ENCODE results near the gene PTPRD. TPM values are rescaled to one million over a fixed set of nuclear protein-coding genes. Genes with fewer than 3 reads are reported as not detected.

Gene PTPRD
- total RNA-seq, 2 donors from 2014 or later: 97.4 to 101 TPM

- peaks cover 3% of the 10 kb centered on the region for H3K9me3 ChIP-seq (ENCODE audit: control insufficient read depth, low read length)
- H3K27ac ChIP-seq (ENCODE audit: low read depth, low read length): no peak overlapping the region
- H3K27me3 ChIP-seq (ENCODE audit: control insufficient read depth, insufficient read depth, low read length, poor library complexity, severe bottlenecking): no peaks in the 10 kb centered on the region
- Mint-ChIP-seq H3K4me3 (no peak overlapping the region), H3K4me1 (peaks cover 2% of the 10 kb centered on the region), H3K9me3 (no peaks in the 10 kb centered on the region), H3K27ac (no peak overlapping the region), H3K36me3 (ENCODE audit: low read depth) (peaks cover 3% of the 10 kb centered on the region), H3K27me3 (ENCODE audit: insufficient read depth) (no peaks in the 10 kb centered on the region)
- WGBS, 2 experiments (ENCODE audit: insufficient coverage in 1 of 2, insufficient read length in 1 of 2): no CpG with 5 or more reads among the region's 1 CpG
- H3K9ac ChIP-seq (ENCODE audit: extremely low read depth, low read length, poor library complexity, severe bottlenecking): no peak overlapping the region
- H3K36me3 ChIP-seq (ENCODE audit: control insufficient read depth, insufficient read depth, low read length): no peaks in the 10 kb centered on the region
- H3K4me1 ChIP-seq (ENCODE audit: control insufficient read depth, insufficient read depth, low read length): no peaks in the 10 kb centered on the region
- H3K4me3 ChIP-seq (ENCODE audit: low read length): no peak overlapping the region
- TF ChIP-seq, protein P1, sequence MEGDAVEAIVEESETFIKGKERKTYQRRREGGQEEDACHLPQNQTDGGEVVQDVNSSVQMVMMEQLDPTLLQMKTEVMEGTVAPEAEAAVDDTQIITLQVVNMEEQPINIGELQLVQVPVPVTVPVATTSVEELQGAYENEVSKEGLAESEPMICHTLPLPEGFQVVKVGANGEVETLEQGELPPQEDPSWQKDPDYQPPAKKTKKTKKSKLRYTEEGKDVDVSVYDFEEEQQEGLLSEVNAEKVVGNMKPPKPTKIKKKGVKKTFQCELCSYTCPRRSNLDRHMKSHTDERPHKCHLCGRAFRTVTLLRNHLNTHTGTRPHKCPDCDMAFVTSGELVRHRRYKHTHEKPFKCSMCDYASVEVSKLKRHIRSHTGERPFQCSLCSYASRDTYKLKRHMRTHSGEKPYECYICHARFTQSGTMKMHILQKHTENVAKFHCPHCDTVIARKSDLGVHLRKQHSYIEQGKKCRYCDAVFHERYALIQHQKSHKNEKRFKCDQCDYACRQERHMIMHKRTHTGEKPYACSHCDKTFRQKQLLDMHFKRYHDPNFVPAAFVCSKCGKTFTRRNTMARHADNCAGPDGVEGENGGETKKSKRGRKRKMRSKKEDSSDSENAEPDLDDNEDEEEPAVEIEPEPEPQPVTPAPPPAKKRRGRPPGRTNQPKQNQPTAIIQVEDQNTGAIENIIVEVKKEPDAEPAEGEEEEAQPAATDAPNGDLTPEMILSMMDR (conservative IDR thresholded peaks at IDR 0.05): no peak
- no peak for DNase-seq
These were observed 1840.5 kb downstream of the PTPRD start for GRCh38 chr9:8772302-8772701.

DNA sequence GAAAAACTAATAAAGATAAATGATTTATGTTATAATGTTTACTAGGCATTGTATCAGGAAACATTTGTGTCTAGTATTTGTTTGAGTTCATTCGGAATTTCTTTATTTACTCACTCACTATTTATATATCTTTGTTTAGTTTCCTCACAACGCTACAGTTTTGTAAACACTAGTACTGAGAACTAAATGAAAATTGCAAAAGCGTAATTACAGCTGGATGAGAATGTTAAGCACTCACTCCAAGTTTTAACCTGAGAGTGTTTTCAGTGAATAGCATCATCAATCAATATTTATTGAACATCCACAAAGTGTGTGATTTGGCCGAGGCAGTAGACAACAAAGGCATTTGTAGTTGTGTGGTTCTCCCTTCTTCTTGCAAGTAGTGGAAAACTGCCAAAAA is 1843.6 kb downstream of the PTPRD start:
- H3K4me3 ChIP-seq (ENCODE audit: low read length): no peak overlapping the region
- DNase-seq: no peak
- H3K4me1 ChIP-seq (ENCODE audit: control insufficient read depth, insufficient read depth, low read length): no peaks in the 10 kb centered on the region
- TF ChIP-seq, protein P1 (conservative IDR thresholded peaks at IDR 0.05): no peak
- no peaks in the 10 kb centered on the region for H3K36me3 ChIP-seq (ENCODE audit: control insufficient read depth, insufficient read depth, low read length)
- peaks cover 4% of the 10 kb centered on the region for H3K9me3 ChIP-seq (ENCODE audit: control insufficient read depth, low read length)
- Mint-ChIP-seq H3K4me1 (no peaks in the 10 kb centered on the region), H3K4me3 (no peak overlapping the region), H3K36me3 (ENCODE audit: low read depth) (peaks cover 2% of the 10 kb centered on the region), H3K9me3 (no peaks in the 10 kb centered on the region), H3K27ac (no peak overlapping the region), H3K27me3 (ENCODE audit: insufficient read depth) (no peaks in the 10 kb centered on the region)
- WGBS, 2 experiments (ENCODE audit: insufficient coverage in 1 of 2, insufficient read length in 1 of 2): 50 to 91% methylated on average over 1 to 4 of the region's 4 CpGs
- no peak overlapping the region for H3K27ac ChIP-seq (ENCODE audit: low read depth, low read length)
- no peak overlapping the region for H3K9ac ChIP-seq (ENCODE audit: extremely low read depth, low read length, poor library complexity, severe bottlenecking)
- H3K27me3 ChIP-seq (ENCODE audit: control insufficient read depth, insufficient read depth, low read length, poor library complexity, severe bottlenecking): no peaks in the 10 kb centered on the region

DNA sequence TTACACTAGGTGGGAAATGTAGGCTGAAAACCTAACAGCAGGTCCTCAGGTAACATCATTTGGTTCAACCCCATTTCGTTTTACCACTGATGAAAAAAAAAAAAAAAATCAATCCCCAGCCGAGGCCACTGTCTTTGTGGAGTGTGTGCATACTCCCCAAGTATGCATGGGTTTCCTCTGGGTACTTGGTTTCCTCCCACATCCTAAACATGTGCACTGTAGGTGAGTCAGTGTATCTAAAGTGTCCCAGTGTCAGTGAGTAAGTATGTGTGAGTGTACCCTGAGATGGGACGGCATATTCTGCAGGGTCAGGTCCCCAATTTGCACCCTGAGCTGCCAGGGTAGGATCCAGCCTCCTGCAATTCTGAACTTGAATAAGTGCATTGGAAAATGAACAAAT is 1846.7 kb downstream of the PTPRD start:
- no peaks in the 10 kb centered on the region for H3K36me3 ChIP-seq (ENCODE audit: control insufficient read depth, insufficient read depth, low read length)
- TF ChIP-seq, protein P1 (conservative IDR thresholded peaks at IDR 0.05): no peak
- WGBS, 2 experiments (ENCODE audit: insufficient coverage in 1 of 2, insufficient read length in 1 of 2): 90 to 92% methylated on average over 2 to 3 of the region's 3 CpGs
- H3K36me3 Mint-ChIP-seq (ENCODE audit: low read depth): peaks cover 2% of the 10 kb centered on the region
- DNase-seq: no peak
- H3K9me3 ChIP-seq (ENCODE audit: control insufficient read depth, low read length): peaks cover 4% of the 10 kb centered on the region
- H3K27me3 Mint-ChIP-seq (ENCODE audit: insufficient read depth): no peaks in the 10 kb centered on the region
- H3K4me3 Mint-ChIP-seq: no peak overlapping the region
- no peaks in the 10 kb centered on the region for H3K9me3 Mint-ChIP-seq
- H3K27ac Mint-ChIP-seq: no peak overlapping the region
- H3K4me3 ChIP-seq (ENCODE audit: low read length): no peak overlapping the region
- H3K27me3 ChIP-seq (ENCODE audit: control insufficient read depth, insufficient read depth, low read length, poor library complexity, severe bottlenecking): no peaks in the 10 kb centered on the region
- no peak overlapping the region for H3K27ac ChIP-seq (ENCODE audit: low read depth, low read length)
- peaks cover 5% of the 10 kb centered on the region for H3K4me1 Mint-ChIP-seq
- H3K4me1 ChIP-seq (ENCODE audit: control insufficient read depth, insufficient read depth, low read length): no peaks in the 10 kb centered on the region
- no peak overlapping the region for H3K9ac ChIP-seq (ENCODE audit: extremely low read depth, low read length, poor library complexity, severe bottlenecking)

All from endodermal cell (in vitro differentiated cells).